Common myeloid progenitor, CD34-positive (primary cell): ENCODE data around the gene PNMT.

Source experiments
- CTCF ChIA-PET: fragments of 350-600 bp; sonication (Branson Sonifier 250); formaldehyde crosslinking; loops from one replicate; lab custom pipeline; 2021; ENCODE audit warnings: antibody characterized with exemption; lab: Charles Lee
- POLR2A ChIA-PET: fragments of 350-600 bp; sonication (Branson Sonifier 250); formaldehyde crosslinking; loops from one replicate; lab custom pipeline; 2021; ENCODE audit warnings: antibody characterized with exemption; lab: Charles Lee
- DNase-seq, 3 donors: peaks; one replicate each; pipeline versions ENCODE4 v3.0.0 to v3.0.0-alpha.2; 2013
- H3K27ac ChIP-seq, 2 experiments: 1 replicate in 1 of 2; 2 replicates in 1 of 2; pipeline ENCODE4 v1.7.0; 2013; ENCODE audit warnings: inconsistent platforms in 2 of 2, low read length in 2 of 2, mild to moderate bottlenecking in 2 of 2, low read depth in 1 of 2, moderate library complexity in 1 of 2; ENCODE audit not compliant: severe bottlenecking in 2 of 2, insufficient read depth in 1 of 2, poor library complexity in 1 of 2
- H3K27me3 ChIP-seq, 5 experiments: replicated peaks in 2 of 5; 1 replicate in 3 of 5; 2 replicates in 2 of 5; pipeline versions ENCODE4 v1.6.1 to v1.7.0; 2013; ENCODE audit warnings: low read length in 4 of 5, mild to moderate bottlenecking in 2 of 5, moderate library complexity in 2 of 5, inconsistent platforms in 1 of 5; ENCODE audit not compliant: insufficient read depth in 5 of 5, control insufficient read depth in 4 of 5
- H3K36me3 ChIP-seq, 4 experiments: 1 replicate in 2 of 4; 2 replicates in 2 of 4; pipeline versions ENCODE4 v1.6.1 to v1.7.0; 2013; ENCODE audit warnings: low read length in 3 of 4, control low read depth in 1 of 4, mild to moderate bottlenecking in 1 of 4; ENCODE audit not compliant: control insufficient read depth in 4 of 4, insufficient read depth in 4 of 4
- H3K4me1 ChIP-seq, 4 experiments: 1 replicate in 3 of 4; 2 replicates in 1 of 4; pipeline versions ENCODE4 v1.6.1 to v1.7.1; 2013; ENCODE audit warnings: low read length in 3 of 4, mild to moderate bottlenecking in 3 of 4, control low read depth in 1 of 4, inconsistent platforms in 1 of 4, moderate library complexity in 1 of 4; ENCODE audit not compliant: control insufficient read depth in 4 of 4, insufficient read depth in 4 of 4; ENCODE audit errors: control extremely low read depth in 1 of 4
- H3K4me3 ChIP-seq, 7 experiments: 1 replicate in 4 of 7; 2 replicates in 3 of 7; pipeline versions ENCODE4 v1.5.1 to v1.7.0; 2013; ENCODE audit warnings: mild to moderate bottlenecking in 7 of 7, low read length in 6 of 7, moderate library complexity in 6 of 7, inconsistent platforms in 2 of 7, low read depth in 2 of 7, control low read depth in 1 of 7; ENCODE audit not compliant: insufficient read depth in 4 of 7, control insufficient read depth in 1 of 7; ENCODE audit errors: extremely low read depth in 1 of 7
- H3K9me3 ChIP-seq, 5 experiments: 1 replicate in 4 of 5; 2 replicates in 1 of 5; pipeline versions ENCODE4 v1.6.1 to v1.7.1; 2013; ENCODE audit warnings: low read length in 4 of 5, mild to moderate bottlenecking in 2 of 5, inconsistent platforms in 1 of 5, low read depth in 1 of 5, moderate library complexity in 1 of 5; ENCODE audit not compliant: control insufficient read depth in 4 of 5, insufficient read depth in 2 of 5; ENCODE audit errors: control extremely low read depth in 1 of 5
- WGBS: methylation state at CpG from one replicate; pipeline ENCODE4 v1.1.5; 2013; ENCODE audit not compliant: insufficient coverage; 5-methylcytosine and 5-hydroxymethylcytosine counted together

The PNMT gene

GRCh38 chr17:39663688-39664580 lies 4.3 kb upstream of the PNMT start:
- peaks cover 0 to 16% (median 7%) of the 10 kb centered on the region in 5 experiments for H3K27me3 ChIP-seq
- H3K36me3 ChIP-seq = peaks cover 0 to 35% (median 15%) of the 10 kb centered on the region in 4 experiments
- no peak overlapping the region for H3K4me3 ChIP-seq
- DNase-seq = no peak
- POLR2A ChIA-PET = no interaction called here
- no peaks in the 10 kb centered on the region for H3K9me3 ChIP-seq
- CTCF ChIA-PET = interaction anchor here (0.8 to 22.5 kb wide), 4 partner anchors 10 to 113 kb away, joined by 3 to 445 read pairs (median 91); partner anchors contain the start of gene PPP1R1B
- WGBS = 55% methylated on average over 15 of the region's 17 CpGs
- H3K27ac ChIP-seq = no peak overlapping the region
- peaks cover 0 to 88% (median 49%) of the 10 kb centered on the region in 4 experiments for H3K4me1 ChIP-seq

- Histone ChIP-seq H3K4me1 (peaks cover 0 to 79% (median 45%) of the 10 kb centered on the region in 4 experiments), H3K9me3 (no peaks in the 10 kb centered on the region), H3K27me3 (peaks cover 0 to 23% (median 7%) of the 10 kb centered on the region in 5 experiments), H3K27ac (no peak within 1 kb of the TSS), H3K4me3 (no peak within 1 kb of the TSS), H3K36me3 (peaks cover 0 to 32% (median 15%) of the 10 kb centered on the region in 4 experiments)
- ChIA-PET POLR2A (no interaction called here), CTCF (interaction anchor here (0.8 to 22.5 kb wide), 7 partner anchors 11 to 114 kb away, joined by 3 to 445 read pairs (median 7); partner anchors contain the start of gene PPP1R1B)
- 86% methylated on average over 11 of the region's 15 CpGs for WGBS
- DNase-seq = no peak
These were observed 3.4 kb upstream of the PNMT start, which contains the start of gene TCAP for GRCh38 chr17:39664581-39665561. Gene TCAP, plus strand, starts transcription at chr17:39665349. Its CDS starts 11 bp downstream, at chr17:39665360.

- Histone ChIP-seq H3K27ac (no peak overlapping the region), H3K36me3 (peaks cover 0 to 23% (median 12%) of the 10 kb centered on the region in 4 experiments), H3K27me3 (peaks cover 0 to 26% (median 7%) of the 10 kb centered on the region in 5 experiments), H3K4me3 (no peak overlapping the region), H3K4me1 (peaks cover 0 to 70% (median 41%) of the 10 kb centered on the region in 4 experiments), H3K9me3 (no peaks in the 10 kb centered on the region)
- WGBS = 90% methylated on average over 17 of the region's 17 CpGs
- DNase-seq = peak in 2 of 3 donors; percentile 52 to 62
- ChIA-PET CTCF (interaction anchor here (0.6 to 22.5 kb wide), 9 partner anchors 12 to 40 kb away, joined by 3 to 445 read pairs (median 4); partner anchors contain the start of gene PPP1R1B), POLR2A (interaction anchor here (0.7 kb wide), 1 partner anchor 15 kb away, joined by 3 read pairs; no protein-coding TSS in a partner anchor)
These were observed 2.5 kb upstream of the PNMT start for GRCh38 chr17:39665642-39666224.

GRCh38 chr17:39666231-39666600 lies 2.0 kb upstream of the PNMT start:
- Histone ChIP-seq H3K36me3 (peaks cover 0 to 19% (median 9%) of the 10 kb centered on the region in 4 experiments), H3K4me3 (no peak overlapping the region), H3K4me1 (peaks cover 0 to 66% (median 38%) of the 10 kb centered on the region in 4 experiments), H3K27ac (no peak overlapping the region), H3K27me3 (peaks cover 0 to 26% (median 7%) of the 10 kb centered on the region in 5 experiments), H3K9me3 (no peaks in the 10 kb centered on the region)
- 92% methylated on average over 2 of the region's 2 CpGs for WGBS
- CTCF ChIA-PET = interaction anchor here (0.6 to 22.5 kb wide), 8 partner anchors 11 to 64 kb away, joined by 3 to 445 read pairs (median 6); partner anchors contain the start of genes MIEN1 and PPP1R1B
- POLR2A ChIA-PET = interaction anchor here (0.7 kb wide), 1 partner anchor 15 kb away, joined by 3 read pairs; no protein-coding TSS in a partner anchor
- no peak for DNase-seq

- peaks cover 0 to 30% (median 11%) of the 10 kb centered on the region in 5 experiments for H3K27me3 ChIP-seq
- peak in 1 of 3 donors; percentile 22 for DNase-seq
- H3K9me3 ChIP-seq = no peaks in the 10 kb centered on the region
- WGBS = 81% methylated on average over 9 of the region's 11 CpGs
- peak overlapping the region in 1 of 2 experiments; percentile 43 for H3K27ac ChIP-seq
- ChIA-PET POLR2A (no interaction called here), CTCF (interaction anchor here (0.6 to 22.5 kb wide), 8 partner anchors 11 to 63 kb away, joined by 3 to 445 read pairs (median 6); partner anchors contain the start of genes MIEN1 and PPP1R1B)
- H3K36me3 ChIP-seq = peaks cover 0 to 13% (median 6%) of the 10 kb centered on the region in 4 experiments
- H3K4me3 ChIP-seq = no peak overlapping the region
- H3K4me1 ChIP-seq = peaks cover 0 to 66% (median 36%) of the 10 kb centered on the region in 4 experiments
These were observed 1.5 kb upstream of the PNMT start for GRCh38 chr17:39666601-39667261.
